CD4-positive, CD25-positive, alpha-beta regulatory T cell (primary cell): ENCODE measurements around the gene PTPRE. TPM values are rescaled to one million over a fixed set of nuclear protein-coding genes. Genes with fewer than 3 reads are reported as not detected.
"Not testable (repeated sequence)": the region's sequence is repeated elsewhere in the genome, so short reads cannot be mapped to it uniquely, and the experiment has no call there.

Source experiments
- ATAC-seq, 2 donors: fragments of 150-1000 bp; cut with Tn5 transposase; one replicate each; pipeline ENCODE4 v1.10.0; 2021; ENCODE audit warnings: low read depth in 2 of 2, moderate number of reproducible peaks in 2 of 2, moderate library complexity in 1 of 2
- DNase-seq, 3 donors: peaks; one replicate each; pipeline versions ENCODE4 v3.0.0 to v3.0.0-alpha.2; 2012 to 2022; ENCODE audit warnings: mixed read lengths in 1 of 3
- H3K27ac ChIP-seq: one replicate; pipeline ENCODE4 v1.7.0; 2013; ENCODE audit warnings: mild to moderate bottlenecking, low read length; ENCODE audit not compliant: insufficient read depth, poor library complexity, severe bottlenecking
- H3K27me3 ChIP-seq: one replicate; pipeline ENCODE4 v1.7.0; 2013; ENCODE audit warnings: low read length; ENCODE audit not compliant: control insufficient read depth, insufficient read depth
- H3K36me3 ChIP-seq: one replicate; pipeline ENCODE4 v1.7.0; 2013; ENCODE audit warnings: mild to moderate bottlenecking, low read length, moderate library complexity; ENCODE audit not compliant: control insufficient read depth, insufficient read depth
- H3K4me1 ChIP-seq: 2 replicates; pipeline ENCODE4 v1.7.0; 2013; ENCODE audit warnings: mild to moderate bottlenecking, low read length; ENCODE audit not compliant: insufficient read depth, control insufficient read depth, poor library complexity, severe bottlenecking
- H3K4me3 ChIP-seq: one replicate; pipeline ENCODE4 v1.7.0; 2013; ENCODE audit warnings: low read depth, mild to moderate bottlenecking, low read length, moderate library complexity
- H3K9me3 ChIP-seq, 2 experiments: 1 replicate in 1 of 2; 2 replicates in 1 of 2; pipeline ENCODE4 v1.7.0; 2013; ENCODE audit warnings: low read length in 2 of 2, mild to moderate bottlenecking in 1 of 2, moderate library complexity in 1 of 2; ENCODE audit not compliant: control insufficient read depth in 2 of 2
- H3K27ac Mint-ChIP-seq, 3 donors: one replicate each; pipeline ENCODE4 v1.8.0; 2020 to 2022; ENCODE audit warnings: mild to moderate bottlenecking in 3 of 3, mixed read lengths in 3 of 3, moderate library complexity in 2 of 3
- H3K27me3 Mint-ChIP-seq: one replicate; pipeline ENCODE4 v1.8.0; 2022; ENCODE audit warnings: mild to moderate bottlenecking, mixed read lengths
- H3K36me3 Mint-ChIP-seq: one replicate; pipeline ENCODE4 v1.8.0; 2020; ENCODE audit warnings: mixed read lengths
- H3K4me1 Mint-ChIP-seq, 4 donors: one replicate each; pipeline ENCODE4 v1.8.0; 2020 to 2022; ENCODE audit warnings: mixed read lengths in 4 of 4, mild to moderate bottlenecking in 1 of 4
- H3K4me3 Mint-ChIP-seq, 4 donors: one replicate each; pipeline ENCODE4 v1.8.0; 2020 to 2022; ENCODE audit warnings: mild to moderate bottlenecking in 4 of 4, mixed read lengths in 4 of 4, moderate library complexity in 3 of 4
- H3K9me3 Mint-ChIP-seq, 7 donors: one replicate each; pipeline ENCODE4 v1.8.0; 2020 to 2022; ENCODE audit warnings: mixed read lengths in 7 of 7, mild to moderate bottlenecking in 3 of 7, moderate library complexity in 2 of 7
- polyA plus RNA-seq, 4 donors: library from polyadenylated mRNA; unstranded; fragments of 300-500 nt; fragmentation: Illumina TruSeq; gene quantifications; one replicate each; pipeline ENCODE4 v1.2.3, GENCODE V29; 2021
- total RNA-seq: library from RNA; stranded (reverse); gene quantifications from one replicate; pipeline ENCODE4 v1.2.3, GENCODE V29; 2022

The PTPRE gene
- total and polyA plus RNA-seq, 5 donors from 2014 or later: 10.0 to 63.9 (median 13.7) TPM

DNA sequence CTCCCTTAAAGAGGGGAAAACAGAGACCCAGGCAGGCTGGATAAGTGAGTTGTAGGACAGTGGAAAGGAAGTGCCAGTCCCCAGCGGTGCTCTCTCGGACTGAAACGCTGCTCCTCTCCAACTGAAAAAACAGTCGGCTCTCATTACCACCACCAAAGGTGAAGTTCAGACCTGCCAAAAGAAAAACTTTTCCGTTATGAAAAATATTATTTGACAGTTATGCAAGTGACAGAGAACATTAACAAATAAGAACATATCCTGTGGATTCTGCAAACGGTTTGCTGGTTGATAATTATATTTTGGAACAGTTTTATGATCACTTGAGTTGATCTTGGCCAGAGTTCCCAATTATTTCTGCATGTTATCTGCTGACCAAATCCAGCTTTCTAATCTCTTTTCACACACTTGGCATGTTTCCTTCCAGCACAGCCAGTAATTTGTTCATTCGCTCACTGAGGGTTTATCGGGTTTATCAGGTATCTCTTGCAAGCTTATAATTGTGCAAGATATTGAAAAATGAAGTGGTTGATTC is 82.6 kb downstream of the PTPRE start:
- ATAC-seq (no peak), DNase-seq (no peak)
- Histone ChIP-seq H3K4me1 (peaks cover 13% of the 10 kb centered on the region), H3K27ac (no peak overlapping the region), H3K4me3 (no peak overlapping the region), H3K9me3 (no peaks in the 10 kb centered on the region), H3K27me3 (no peaks in the 10 kb centered on the region), H3K36me3 (no peaks in the 10 kb centered on the region)
- H3K9me3 Mint-ChIP-seq: peaks cover 0 to 2% (median 0%) of the 10 kb centered on the region in 7 donors
- no peak overlapping the region for H3K27ac Mint-ChIP-seq
- H3K4me1 Mint-ChIP-seq: peaks cover 7 to 32% (median 19%) of the 10 kb centered on the region in 4 donors
- H3K4me3 Mint-ChIP-seq: peak overlapping the region; percentile 52 to 82 (median 78)
- H3K27me3 Mint-ChIP-seq: no peaks in the 10 kb centered on the region
- no peaks in the 10 kb centered on the region for H3K36me3 Mint-ChIP-seq

DNA sequence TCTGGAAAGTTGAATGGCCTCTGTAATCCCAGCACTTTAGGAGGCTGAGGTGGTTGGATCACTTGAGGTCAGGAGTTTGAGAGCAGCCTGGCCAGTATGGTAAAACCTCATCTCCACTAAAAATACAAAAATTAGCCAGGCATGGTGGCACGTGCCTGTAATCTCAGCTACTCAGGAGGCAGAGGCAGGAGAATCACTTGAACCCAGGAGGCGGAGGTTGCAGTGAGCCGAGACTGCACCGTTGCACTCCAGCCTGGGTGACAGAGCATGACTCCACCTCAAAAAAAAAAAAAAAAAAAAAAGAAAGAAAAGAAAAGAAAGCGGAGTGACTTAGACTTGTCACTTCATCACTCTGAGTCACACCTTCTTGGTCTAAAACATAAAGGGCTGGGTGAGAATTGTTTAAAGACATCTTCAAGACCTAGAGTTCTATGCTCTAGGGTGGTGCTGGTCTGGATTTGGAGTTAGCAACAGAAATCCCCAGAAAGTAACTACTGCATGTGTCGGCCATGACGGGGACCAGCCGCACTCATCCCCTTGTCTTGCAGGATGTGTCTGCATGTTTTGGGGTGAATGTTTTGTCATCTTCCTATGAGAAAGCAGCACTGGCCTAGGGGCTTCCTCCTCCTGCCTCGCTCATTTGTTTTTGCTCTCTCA is 83.4 kb downstream of the PTPRE start:
- ATAC-seq (peak; percentile 55 to 68), DNase-seq (peak in 2 of 3 donors; percentile 6 to 51)
- H3K36me3 ChIP-seq, H3K27me3 ChIP-seq, H3K9me3 ChIP-seq, H3K27ac ChIP-seq, H3K27me3 Mint-ChIP-seq, H3K9me3 Mint-ChIP-seq, H3K36me3 Mint-ChIP-seq: not testable (repeated sequence)
- H3K4me1 Mint-ChIP-seq: peaks cover 7 to 30% (median 18%) of the 10 kb centered on the region in 4 donors
- peaks cover 13% of the 10 kb centered on the region for H3K4me1 ChIP-seq
- peak overlapping the region; percentile 76 to 89 (median 81) for H3K4me3 Mint-ChIP-seq
- H3K4me3 ChIP-seq: peak overlapping the region; percentile 79
- peak overlapping the region; percentile 69 to 82 (median 69) for H3K27ac Mint-ChIP-seq

DNA sequence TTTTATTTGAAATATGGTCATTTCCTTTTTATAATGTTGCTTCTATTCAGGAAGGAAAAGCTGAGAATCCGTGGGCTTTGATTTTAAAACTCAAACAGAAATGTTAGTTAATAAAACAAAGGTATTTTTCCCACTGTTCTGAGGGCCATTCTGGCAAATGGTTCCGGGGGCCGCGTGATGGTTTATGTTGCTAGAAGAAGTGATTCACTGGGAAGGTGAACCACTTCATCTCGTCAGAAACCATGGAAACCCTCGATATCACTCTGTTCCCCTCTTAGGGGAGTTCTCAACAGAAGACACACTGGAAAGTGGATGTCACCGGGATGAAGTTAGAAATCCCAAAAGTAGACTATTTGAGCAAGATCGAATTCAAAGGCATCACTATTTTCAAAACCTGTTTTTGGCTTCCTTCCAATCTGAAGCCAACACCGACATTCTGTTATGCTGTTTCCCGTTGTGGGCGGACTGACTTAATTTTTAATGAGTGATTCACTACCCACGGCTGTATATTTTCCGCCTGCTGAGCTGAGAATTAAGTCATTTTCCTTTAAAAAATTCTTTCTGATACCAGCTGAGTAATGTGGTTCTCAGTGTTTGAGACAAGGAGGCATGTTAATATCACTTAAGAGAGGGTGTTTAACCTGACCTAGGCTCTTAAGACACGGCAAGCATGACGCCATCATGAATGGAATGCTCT is 84.1 kb downstream of the PTPRE start:
- Mint-ChIP-seq H3K9me3 (peaks cover 0 to 1% (median 0%) of the 10 kb centered on the region in 7 donors), H3K36me3 (no peaks in the 10 kb centered on the region), H3K4me1 (peaks cover 7 to 30% (median 18%) of the 10 kb centered on the region in 4 donors), H3K27me3 (no peaks in the 10 kb centered on the region), H3K4me3 (peak overlapping the region; percentile 76 to 89 (median 81)), H3K27ac (peak overlapping the region; percentile 69 to 82 (median 69))
- Histone ChIP-seq H3K4me3 (peak overlapping the region; percentile 79), H3K9me3 (no peaks in the 10 kb centered on the region), H3K27ac (peak overlapping the region; percentile 17), H3K36me3 (no peaks in the 10 kb centered on the region), H3K27me3 (no peaks in the 10 kb centered on the region), H3K4me1 (peaks cover 13% of the 10 kb centered on the region)
- ATAC-seq (peak; percentile 61 to 79), DNase-seq (peak in 2 of 3 donors; percentile 36 to 72)

DNA sequence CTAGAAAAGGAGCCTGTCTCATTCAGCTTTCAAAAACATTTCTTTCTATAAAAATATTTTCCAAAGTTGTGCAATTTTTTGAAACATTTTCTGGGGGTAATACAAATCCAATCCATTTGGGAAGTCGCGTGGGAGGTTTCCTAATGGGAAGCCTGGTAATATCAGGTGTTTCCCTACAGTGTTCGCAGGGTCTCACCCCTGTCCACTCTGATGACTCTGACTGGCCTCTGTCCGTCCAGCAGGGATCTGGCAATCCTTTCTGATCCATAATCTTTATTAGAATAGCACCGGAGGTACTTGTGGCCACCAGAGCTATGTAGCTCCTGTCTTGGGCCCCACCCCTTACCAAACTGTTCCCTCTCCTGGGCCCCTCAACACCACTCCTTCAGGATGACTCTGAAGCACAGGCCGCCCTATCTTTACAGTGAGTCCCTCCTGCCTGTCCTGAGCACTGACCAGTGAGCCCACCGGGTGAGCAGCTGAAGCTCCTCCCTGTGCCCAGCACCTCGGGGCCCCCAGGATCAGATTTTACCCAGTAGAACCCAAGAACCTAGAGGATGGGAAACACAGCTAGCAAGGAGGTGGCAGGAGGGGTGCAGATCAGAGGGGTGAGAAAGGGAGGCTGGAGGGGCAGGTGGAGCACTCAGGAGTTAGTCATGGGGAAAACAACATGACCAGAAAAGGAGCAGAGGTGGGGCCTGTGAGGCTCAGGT is 84.8 kb downstream of the PTPRE start:
- Mint-ChIP-seq H3K9me3 (peaks cover 0 to 1% (median 0%) of the 10 kb centered on the region in 7 donors), H3K36me3 (no peaks in the 10 kb centered on the region), H3K4me3 (peak overlapping the region; percentile 76 to 89 (median 81)), H3K27ac (peak overlapping the region; percentile 69 to 82 (median 69)), H3K27me3 (no peaks in the 10 kb centered on the region), H3K4me1 (peaks cover 7 to 30% (median 18%) of the 10 kb centered on the region in 4 donors)
- H3K4me1 ChIP-seq: peaks cover 13% of the 10 kb centered on the region
- DNase-seq (no peak), ATAC-seq (no peak)
- no peaks in the 10 kb centered on the region for H3K27me3 ChIP-seq
- H3K27ac ChIP-seq: peak overlapping the region; percentile 17
- no peaks in the 10 kb centered on the region for H3K9me3 ChIP-seq
- H3K36me3 ChIP-seq: no peaks in the 10 kb centered on the region
- H3K4me3 ChIP-seq: peak overlapping the region; percentile 79

DNA sequence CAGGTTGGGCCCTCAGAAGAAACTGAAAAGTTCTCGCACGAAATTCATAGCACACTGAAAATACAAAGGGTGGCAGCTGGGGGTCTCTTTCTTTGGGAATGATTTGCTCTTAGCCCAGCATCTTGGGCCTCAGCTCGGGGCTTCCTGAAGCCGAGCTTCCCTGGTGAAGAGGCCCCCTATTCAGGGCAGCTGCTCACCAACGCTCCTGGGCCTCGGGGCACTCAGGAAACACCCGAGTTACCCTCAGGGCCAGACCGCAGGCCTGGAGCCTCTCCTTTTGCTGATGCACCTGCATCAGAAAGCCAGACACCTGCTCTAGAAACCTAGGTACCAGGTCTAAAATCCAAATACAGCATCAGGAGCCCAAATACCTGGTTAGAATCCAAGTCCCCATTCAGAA is 85.5 kb downstream of the PTPRE start:
- no peak overlapping the region for H3K4me3 ChIP-seq
- no peaks in the 10 kb centered on the region for H3K36me3 Mint-ChIP-seq
- H3K4me3 Mint-ChIP-seq: peak overlapping the region in 1 of 4 donors; percentile 5
- H3K4me1 Mint-ChIP-seq: peaks cover 7 to 30% (median 18%) of the 10 kb centered on the region in 4 donors
- H3K36me3 ChIP-seq: no peaks in the 10 kb centered on the region
- DNase-seq (no peak), ATAC-seq (no peak)
- H3K27ac ChIP-seq: no peak overlapping the region
- no peaks in the 10 kb centered on the region for H3K27me3 ChIP-seq
- no peak overlapping the region for H3K27ac Mint-ChIP-seq
- no peaks in the 10 kb centered on the region for H3K9me3 Mint-ChIP-seq
- no peaks in the 10 kb centered on the region for H3K27me3 Mint-ChIP-seq
- H3K9me3 ChIP-seq: no peaks in the 10 kb centered on the region
- peaks cover 13% of the 10 kb centered on the region for H3K4me1 ChIP-seq

DNA sequence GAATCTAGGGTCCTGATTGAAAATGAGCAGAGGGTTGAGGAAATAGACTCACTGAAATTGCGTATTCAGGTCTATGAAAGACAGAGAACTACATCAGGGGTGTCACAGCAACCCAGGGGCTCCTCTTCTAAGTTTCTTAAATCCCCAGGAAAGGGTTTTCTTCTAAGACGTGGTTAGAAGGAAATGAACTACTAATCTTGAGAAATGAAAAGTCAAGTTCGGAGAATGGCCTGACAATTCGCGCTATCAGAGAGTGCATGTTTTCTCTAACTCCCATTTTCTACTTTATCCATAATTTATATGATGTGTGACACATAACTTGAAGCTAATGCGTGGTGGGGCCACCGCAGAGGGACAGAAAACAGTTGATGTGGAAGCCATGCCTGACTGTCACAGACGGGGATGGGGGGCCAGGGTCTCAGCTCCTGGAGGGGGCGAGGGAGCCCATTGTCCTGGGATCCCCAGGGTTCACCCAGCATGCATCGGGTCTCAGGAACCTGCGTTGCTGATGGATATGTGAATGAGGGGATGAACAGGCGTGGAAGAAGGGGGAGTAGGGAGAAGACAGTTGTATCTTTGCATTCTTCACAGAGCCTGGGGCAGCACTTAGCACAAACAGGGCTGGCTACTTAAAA is 86.3 kb downstream of the PTPRE start:
- H3K4me3 ChIP-seq: no peak overlapping the region
- no peaks in the 10 kb centered on the region for H3K9me3 ChIP-seq
- no peak for ATAC-seq
- no peak for DNase-seq
- no peaks in the 10 kb centered on the region for H3K27me3 ChIP-seq
- H3K36me3 ChIP-seq: no peaks in the 10 kb centered on the region
- Mint-ChIP-seq H3K4me3 (peak overlapping the region in 1 of 4 donors; percentile 22), H3K27me3 (peaks cover 6% of the 10 kb centered on the region), H3K36me3 (no peaks in the 10 kb centered on the region), H3K27ac (no peak overlapping the region), H3K4me1 (peaks cover 7 to 30% (median 18%) of the 10 kb centered on the region in 4 donors), H3K9me3 (no peaks in the 10 kb centered on the region)
- peaks cover 13% of the 10 kb centered on the region for H3K4me1 ChIP-seq
- H3K27ac ChIP-seq: no peak overlapping the region

DNA sequence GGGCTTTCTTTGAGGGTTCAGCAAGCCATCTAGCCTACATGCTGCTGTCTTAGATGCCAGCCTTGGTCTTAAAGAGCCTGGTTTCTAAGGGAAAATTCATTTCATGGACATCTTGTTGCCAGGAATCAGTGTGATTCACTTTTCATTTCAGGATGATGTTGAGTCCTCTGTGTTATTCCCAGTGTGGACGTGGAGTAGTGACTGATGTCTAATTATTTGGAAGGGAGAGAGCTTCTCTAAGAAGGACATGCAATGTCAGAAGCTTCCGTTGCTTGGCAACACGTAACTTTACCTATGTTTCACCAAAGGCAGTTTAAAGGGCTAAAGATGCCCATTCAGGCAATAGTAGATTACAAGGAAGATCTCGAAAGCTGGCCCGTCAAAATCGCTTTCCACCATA is 89.0 kb downstream of the PTPRE start:
- DNase-seq (no peak), ATAC-seq (no peak)
- Histone ChIP-seq H3K9me3 (no peaks in the 10 kb centered on the region), H3K4me3 (no peak overlapping the region), H3K4me1 (peaks cover 8% of the 10 kb centered on the region), H3K27ac (no peak overlapping the region), H3K27me3 (no peaks in the 10 kb centered on the region), H3K36me3 (no peaks in the 10 kb centered on the region)
- Mint-ChIP-seq H3K4me1 (peaks cover under 1 to 15% (median 8%) of the 10 kb centered on the region in 4 donors), H3K9me3 (no peaks in the 10 kb centered on the region), H3K36me3 (no peaks in the 10 kb centered on the region), H3K27me3 (peaks cover 24% of the 10 kb centered on the region), H3K4me3 (no peak overlapping the region), H3K27ac (no peak overlapping the region)
